GM23338 (cell line): ENCODE results near the gene GPHN.

Source experiments
- CREB1 ChIP-seq: fragments of 250-450 bp; sonication (Bioruptor Pico); IDR thresholded peaks from 2 replicates; pipeline ENCODE4 v1.5.0; 2020; ENCODE audit warnings: low read depth, mild to moderate bottlenecking, moderate library complexity
- EZH2 ChIP-seq: fragments of 200-600 bp; sonication (generic); IDR thresholded peaks from one replicate; pipeline ENCODE4 v1.8.0; 2017; ENCODE audit warnings: antibody characterized with exemption, mild to moderate bottlenecking, low read depth; ENCODE audit not compliant: unreplicated experiment
- EZH2phosphoT487 ChIP-seq: fragments of 200-600 bp; sonication (generic); IDR thresholded peaks from one replicate; pipeline ENCODE4 v1.8.1; 2018; ENCODE audit warnings: antibody characterized with exemption; ENCODE audit not compliant: unreplicated experiment
- JUNB ChIP-seq: IDR thresholded peaks from one replicate; pipeline ENCODE4 v1.6.1; 2016; ENCODE audit warnings: antibody characterized with exemption; ENCODE audit not compliant: unreplicated experiment
- POLR2AphosphoS5 ChIP-seq: IDR thresholded peaks from 2 replicates; pipeline ENCODE4 v1.6.1; 2016; ENCODE audit warnings: antibody characterized with exemption, low read depth
- REST ChIP-seq: IDR thresholded peaks from one replicate; pipeline ENCODE4 v1.6.1; 2018; ENCODE audit warnings: antibody characterized with exemption; ENCODE audit not compliant: unreplicated experiment
- STAT1 ChIP-seq: IDR thresholded peaks from one replicate; pipeline ENCODE4 v1.6.1; 2016; ENCODE audit warnings: antibody characterized with exemption; ENCODE audit not compliant: unreplicated experiment
- TF ChIP-seq, protein P1 (sequence below), 2 experiments: fragments of 200-600 bp in 1 of 2; sonication (generic) in 1 of 2; conservative IDR thresholded peaks; 2 replicates each; pipeline versions ENCODE4 v1.5.1 to v1.6.1; 2016 to 2017; ENCODE audit warnings: antibody characterized with exemption in 2 of 2, low read depth in 2 of 2, mild to moderate bottlenecking in 2 of 2, moderate library complexity in 1 of 2

- TF ChIP-seq EZH2phosphoT487 (no peak), EZH2 (no peak), JUNB (no peak), POLR2AphosphoS5 (no peak), REST (no peak), STAT1 (no peak), CREB1 (CRISPR knock-in tag) (no peak)
- TF ChIP-seq, protein P1, sequence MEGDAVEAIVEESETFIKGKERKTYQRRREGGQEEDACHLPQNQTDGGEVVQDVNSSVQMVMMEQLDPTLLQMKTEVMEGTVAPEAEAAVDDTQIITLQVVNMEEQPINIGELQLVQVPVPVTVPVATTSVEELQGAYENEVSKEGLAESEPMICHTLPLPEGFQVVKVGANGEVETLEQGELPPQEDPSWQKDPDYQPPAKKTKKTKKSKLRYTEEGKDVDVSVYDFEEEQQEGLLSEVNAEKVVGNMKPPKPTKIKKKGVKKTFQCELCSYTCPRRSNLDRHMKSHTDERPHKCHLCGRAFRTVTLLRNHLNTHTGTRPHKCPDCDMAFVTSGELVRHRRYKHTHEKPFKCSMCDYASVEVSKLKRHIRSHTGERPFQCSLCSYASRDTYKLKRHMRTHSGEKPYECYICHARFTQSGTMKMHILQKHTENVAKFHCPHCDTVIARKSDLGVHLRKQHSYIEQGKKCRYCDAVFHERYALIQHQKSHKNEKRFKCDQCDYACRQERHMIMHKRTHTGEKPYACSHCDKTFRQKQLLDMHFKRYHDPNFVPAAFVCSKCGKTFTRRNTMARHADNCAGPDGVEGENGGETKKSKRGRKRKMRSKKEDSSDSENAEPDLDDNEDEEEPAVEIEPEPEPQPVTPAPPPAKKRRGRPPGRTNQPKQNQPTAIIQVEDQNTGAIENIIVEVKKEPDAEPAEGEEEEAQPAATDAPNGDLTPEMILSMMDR (conservative IDR thresholded peaks at IDR 0.05; ENCODE audit: low read depth in 2 of 2): no peak
Observed at GRCh38 chr14:67045440-67045839, 537.5 kb downstream of the GPHN start.
